Thyroid gland (tissue), 4 donors: ENCODE measurements around the gene NFATC4. TPM values are rescaled to one million over a fixed set of nuclear protein-coding genes. Genes with fewer than 3 reads are reported as not detected.
"Not testable (repeated sequence)": the region's sequence is repeated elsewhere in the genome, so short reads cannot be mapped to it uniquely, and the experiment has no call there.

Source experiments
- DNase-seq, 2 donors: peaks; one replicate each; pipeline ENCODE4 v3.0.0-alpha.2; 2019
- H3K27ac ChIP-seq, 3 donors: fragments of 200-600 bp; sonication (generic); 1 replicate in 2 of 3; 2 replicates in 1 of 3; pipeline ENCODE4 v1.5.1; 2016 to 2019; ENCODE audit warnings: mild to moderate bottlenecking in 1 of 3, moderate library complexity in 1 of 3
- H3K27me3 ChIP-seq: fragments of 200-600 bp; sonication (generic); one replicate; pipeline ENCODE4 v1.5.1; 2019
- H3K36me3 ChIP-seq, 2 donors: fragments of 200-600 bp; sonication (generic); one replicate each; pipeline ENCODE4 v1.5.1; 2016 to 2019
- H3K4me1 ChIP-seq, 2 donors: fragments of 200-600 bp; sonication (generic); one replicate each; pipeline ENCODE4 v1.5.1; 2017 to 2019
- H3K4me3 ChIP-seq, 3 donors: fragments of 200-600 bp; sonication (generic); replicated peaks in 1 of 3; 1 replicate in 2 of 3; 2 replicates in 1 of 3; pipeline ENCODE4 v1.5.1; 2016; ENCODE audit warnings: mild to moderate bottlenecking in 1 of 3
- H3K9me3 ChIP-seq: fragments of 200-600 bp; sonication (generic); one replicate; pipeline ENCODE4 v1.5.1; 2017
- POLR2A ChIP-seq, 2 donors: fragments of 450-650 bp; IDR thresholded peaks; one replicate each; pipeline ENCODE4 v1.6.1; 2017; ENCODE audit warnings: antibody characterized with exemption in 2 of 2, mild to moderate bottlenecking in 2 of 2, moderate library complexity in 1 of 2
- WGBS, 2 donors: methylation state at CpG; one replicate each; pipeline ENCODE4 v1.1.5; 2017; 5-methylcytosine and 5-hydroxymethylcytosine counted together
- intact Hi-C: fragments of 100-400 bp; cut with DNase I; formaldehyde crosslinking; loops from one replicate; pipeline ENCODE4 v1.15.1; 2023
- total RNA-seq, 4 donors: library from RNA; depleted of rRNA; stranded (reverse); fragments of >200 nt; gene quantifications; one replicate each; pipeline ENCODE4 v1.2.3, GENCODE V29; 2016
- TF ChIP-seq, protein P1 (sequence below), 6 experiments: fragments of 200-600 bp in 3 of 6; fragments of 450-650 bp in 3 of 6; sonication (generic) in 3 of 6; IDR thresholded peaks; one replicate each; pipeline ENCODE4 v1.5.1; 2016 to 2019; ENCODE audit warnings: antibody characterized with exemption in 6 of 6, mild to moderate bottlenecking in 2 of 6, inconsistent platforms in 1 of 6, moderate library complexity in 1 of 6

The NFATC4 gene
- total RNA-seq, 4 donors from 2014 or later: 19.4 to 41.3 (median 38.6) TPM

GRCh38 chr14:24325041-24325530 is 42.9 kb upstream of the NFATC4 start:
- DNase-seq: no peak
- no peaks in the 10 kb centered on the region for H3K36me3 ChIP-seq
- no peaks in the 10 kb centered on the region for H3K9me3 ChIP-seq
- H3K4me1 ChIP-seq: no peaks in the 10 kb centered on the region
- TF ChIP-seq, protein P1, sequence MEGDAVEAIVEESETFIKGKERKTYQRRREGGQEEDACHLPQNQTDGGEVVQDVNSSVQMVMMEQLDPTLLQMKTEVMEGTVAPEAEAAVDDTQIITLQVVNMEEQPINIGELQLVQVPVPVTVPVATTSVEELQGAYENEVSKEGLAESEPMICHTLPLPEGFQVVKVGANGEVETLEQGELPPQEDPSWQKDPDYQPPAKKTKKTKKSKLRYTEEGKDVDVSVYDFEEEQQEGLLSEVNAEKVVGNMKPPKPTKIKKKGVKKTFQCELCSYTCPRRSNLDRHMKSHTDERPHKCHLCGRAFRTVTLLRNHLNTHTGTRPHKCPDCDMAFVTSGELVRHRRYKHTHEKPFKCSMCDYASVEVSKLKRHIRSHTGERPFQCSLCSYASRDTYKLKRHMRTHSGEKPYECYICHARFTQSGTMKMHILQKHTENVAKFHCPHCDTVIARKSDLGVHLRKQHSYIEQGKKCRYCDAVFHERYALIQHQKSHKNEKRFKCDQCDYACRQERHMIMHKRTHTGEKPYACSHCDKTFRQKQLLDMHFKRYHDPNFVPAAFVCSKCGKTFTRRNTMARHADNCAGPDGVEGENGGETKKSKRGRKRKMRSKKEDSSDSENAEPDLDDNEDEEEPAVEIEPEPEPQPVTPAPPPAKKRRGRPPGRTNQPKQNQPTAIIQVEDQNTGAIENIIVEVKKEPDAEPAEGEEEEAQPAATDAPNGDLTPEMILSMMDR (IDR thresholded peaks at IDR 0.05): no peak
- TF ChIP-seq POLR2A (IDR thresholded peaks at IDR 0.05): no peak
- no peaks in the 10 kb centered on the region for H3K27me3 ChIP-seq
- intact Hi-C loops: no loop called here
- 89% methylated on average over 5 of the region's 5 CpGs for WGBS, 2 donors
- H3K4me3 ChIP-seq: no peak overlapping the region
- no peak overlapping the region for H3K27ac ChIP-seq

- H3K27ac ChIP-seq: no peak overlapping the region
- TF ChIP-seq, protein P1 (IDR thresholded peaks at IDR 0.05): no peak
- TF ChIP-seq POLR2A (IDR thresholded peaks at IDR 0.05): no peak
- H3K27me3 ChIP-seq: no peaks in the 10 kb centered on the region
- intact Hi-C loops: no loop called here
- H3K4me3 ChIP-seq: no peak overlapping the region
- H3K9me3 ChIP-seq: no peaks in the 10 kb centered on the region
- H3K4me1 ChIP-seq: no peaks in the 10 kb centered on the region
- DNase-seq: no peak
- WGBS, 2 donors: 67 to 77% methylated on average over 9 of the region's 9 CpGs
- no peaks in the 10 kb centered on the region for H3K36me3 ChIP-seq
Observed at GRCh38 chr14:24325963-24326362, 42.0 kb upstream of the NFATC4 start.

DNA sequence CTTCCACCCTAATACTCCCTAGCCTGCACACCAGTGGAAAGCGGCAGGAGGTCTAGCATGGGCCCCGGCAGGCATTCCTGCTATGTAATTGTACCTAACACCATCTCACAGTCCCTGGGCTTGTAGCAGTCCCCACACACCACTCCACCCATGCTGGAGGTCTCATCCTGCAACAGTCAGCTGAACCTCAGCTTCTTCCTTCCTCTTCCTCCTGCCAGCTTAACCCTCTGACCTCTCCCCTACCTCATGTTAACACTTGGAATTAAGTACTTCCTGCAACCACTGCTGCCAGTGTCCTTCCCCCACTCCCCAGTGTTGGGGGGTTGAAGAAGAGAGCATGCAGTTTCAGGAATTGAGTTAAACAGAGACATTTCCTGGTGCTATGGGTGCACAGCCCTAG is 40.7 kb upstream of the NFATC4 start:
- Histone ChIP-seq H3K4me3 (no peak overlapping the region), H3K9me3 (no peaks in the 10 kb centered on the region), H3K4me1 (peaks cover 5% of the 10 kb centered on the region in 2 donors), H3K36me3 (no peaks in the 10 kb centered on the region), H3K27me3 (no peaks in the 10 kb centered on the region), H3K27ac (no peak overlapping the region)
- no peak for DNase-seq
- TF ChIP-seq, protein P1 (IDR thresholded peaks at IDR 0.05): no peak
- TF ChIP-seq POLR2A (IDR thresholded peaks at IDR 0.05): no peak
- intact Hi-C loops: no loop called here
- WGBS, 2 donors: 85 to 92% methylated on average over 2 of the region's 2 CpGs

DNA sequence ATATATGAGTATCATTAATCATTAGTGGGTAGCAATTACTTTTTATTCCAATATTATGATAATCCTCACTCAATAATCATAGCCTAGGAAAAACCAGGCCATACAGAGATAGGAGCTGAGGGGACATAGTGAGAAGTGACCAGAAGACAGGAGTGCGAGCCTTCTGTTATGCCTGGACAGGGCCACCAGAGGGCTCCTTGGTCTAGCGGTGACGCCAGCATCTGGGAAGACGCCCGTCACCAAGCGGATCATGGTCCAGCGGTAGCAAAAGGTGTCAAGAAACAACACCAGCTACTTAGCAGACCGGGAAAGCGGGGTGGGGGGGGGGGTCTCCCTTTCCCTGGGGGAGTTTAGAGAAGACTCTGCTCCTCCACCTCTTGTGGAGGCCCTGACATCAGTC is 40.1 kb upstream of the NFATC4 start:
- peak; percentile 60 to 69 for DNase-seq
- intact Hi-C loops, H3K27ac ChIP-seq, H3K9me3 ChIP-seq, H3K4me3 ChIP-seq, H3K36me3 ChIP-seq, H3K27me3 ChIP-seq: not testable (repeated sequence)
- WGBS, 2 donors: 2 to 18% methylated on average over 9 of the region's 9 CpGs
- peaks cover 11% of the 10 kb centered on the region in 2 donors for H3K4me1 ChIP-seq
- TF ChIP-seq, protein P1 (IDR thresholded peaks at IDR 0.05): peak; percentile 42 to 80 (median 66)

DNA sequence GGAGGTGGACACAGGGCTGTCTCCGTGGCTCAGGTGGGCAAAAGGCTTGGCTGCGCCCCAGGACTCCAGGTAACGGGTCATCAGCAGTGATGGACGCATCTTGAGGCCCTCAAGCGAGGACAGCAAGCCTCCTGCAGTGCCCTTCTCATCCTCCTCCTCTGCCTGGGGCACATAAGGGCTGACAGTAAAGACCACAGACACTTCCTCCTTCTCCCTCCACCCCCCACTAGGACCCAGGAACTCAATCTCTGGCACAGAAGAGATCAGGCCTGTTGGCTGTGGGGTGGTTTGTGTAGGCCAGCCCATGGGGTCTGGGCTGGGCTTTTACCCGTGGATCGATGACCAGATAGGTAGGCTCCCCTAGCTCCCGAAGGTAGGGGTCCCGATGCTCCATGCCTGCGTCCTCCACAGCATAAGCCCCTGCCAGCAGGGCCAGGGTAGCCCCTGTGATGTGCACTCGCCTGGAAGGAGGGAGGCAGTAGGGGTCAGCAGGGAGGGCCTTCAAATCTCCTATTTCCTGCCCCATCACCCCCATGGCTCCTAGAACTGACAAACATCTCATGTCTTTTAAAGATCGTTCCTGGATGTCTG is 38.8 kb upstream of the NFATC4 start:
- Histone ChIP-seq H3K36me3 (no peaks in the 10 kb centered on the region), H3K4me1 (peaks cover 17 to 24% of the 10 kb centered on the region in 2 donors), H3K9me3 (no peaks in the 10 kb centered on the region), H3K27me3 (no peaks in the 10 kb centered on the region), H3K27ac (no peak overlapping the region), H3K4me3 (no peak overlapping the region)
- TF ChIP-seq POLR2A (IDR thresholded peaks at IDR 0.05): no peak
- 92% methylated on average over 12 of the region's 12 CpGs for WGBS, 2 donors
- no peak for DNase-seq
- intact Hi-C loops: no loop called here
